Psoas muscle (tissue), 8 donors: ENCODE measurements around the gene CLDN3. TPM values are rescaled to one million over a fixed set of nuclear protein-coding genes. Genes with fewer than 3 reads are reported as not detected.

Experiments used
- ATAC-seq, 4 donors: fragments of 200-7000 bp; cut with Tn5 transposase; one replicate each; pipeline ENCODE4 v1.9.1; 2020; ENCODE audit warnings: moderate library complexity in 3 of 4, mild to moderate bottlenecking in 2 of 4
- DNase-seq, 2 donors: peaks; one replicate each; pipeline ENCODE4 v3.0.0-alpha.2; 2020
- H3K27ac ChIP-seq: fragments of 200-600 bp; one replicate; pipeline ENCODE4 v1.8.0; 2022
- H3K27me3 ChIP-seq, 3 donors: fragments of 200-600 bp in 1 of 3; one replicate each; pipeline versions ENCODE4 v1.6.1 to v1.8.0; 2013 to 2022; ENCODE audit warnings: low read length in 2 of 3, mild to moderate bottlenecking in 2 of 3, moderate library complexity in 1 of 3; ENCODE audit not compliant: insufficient read depth in 3 of 3
- H3K36me3 ChIP-seq, 2 donors: fragments of 200-600 bp in 1 of 2; one replicate each; pipeline versions ENCODE4 v1.6.1 to v1.8.0; 2013 to 2022; ENCODE audit warnings: low read depth in 1 of 2, mild to moderate bottlenecking in 1 of 2, moderate library complexity in 1 of 2; ENCODE audit not compliant: insufficient read depth in 1 of 2
- H3K4me1 ChIP-seq: fragments of 200-600 bp; one replicate; pipeline ENCODE4 v1.8.0; 2022
- H3K4me3 ChIP-seq: fragments of 200-600 bp; one replicate; pipeline ENCODE4 v1.8.0; 2022; ENCODE audit warnings: mild to moderate bottlenecking
- H3K9me3 ChIP-seq: fragments of 200-600 bp; one replicate; pipeline ENCODE4 v1.8.0; 2022
- WGBS, 3 donors: extraction: QIAGEN DNeasy Blood & Tissue Kit; methylation state at CpG; one replicate each; pipeline versions ENCODE4 v1.1.6 to v1.1.7; 2013; 5-methylcytosine and 5-hydroxymethylcytosine counted together
- intact Hi-C, 2 donors: fragments of 100-400 bp; cut with DNase I; formaldehyde crosslinking; loops; one replicate each; pipeline versions ENCODE4 v1.11.0 to v1.14.2; 2022
- polyA plus RNA-seq, 3 donors: library from polyadenylated mRNA; stranded (reverse); fragments of 200-250 nt; gene quantifications; one replicate each; pipeline ENCODE4 v1.2.3, GENCODE V29; 2013
- total RNA-seq, 4 donors: library from RNA; stranded (reverse); fragmentation: NEBNext Ultra II Directional in 2 of 4; extraction: Animal tissue kit (Norgen Biotek cat#: 25700) in 2 of 4; gene quantifications; one replicate each; pipeline versions ENCODE4 v1.2.1 to v1.2.4, GENCODE V29; 2021 to 2023
- TF ChIP-seq, protein P1 (sequence below): fragments of 200-600 bp; IDR thresholded peaks from one replicate; pipeline ENCODE4 v1.8.0; 2022; ENCODE audit warnings: antibody characterized with exemption
- donor health status: healthy with polysubstance abuse.
- donor health status: DM: no; HTN: no; CAD: no; lungs with moderate emphysema.
- donor health status: Bipolar disorder and iron deficiency.
- donor health status: healthy.
- donor health status: DM: yes; HTN: yes; CAD: no.
- donor health status: DM: no; HTN: no; CAD: no.
- donor health status: DM: no; HTN: no; CAD: no.
- donor health status: DM: yes; HTN: yes; CAD: no.

Gene CLDN3
- total and polyA plus RNA-seq, 7 donors = 0.04 to 0.17 (median 0.16) TPM; not detected in 4

DNA sequence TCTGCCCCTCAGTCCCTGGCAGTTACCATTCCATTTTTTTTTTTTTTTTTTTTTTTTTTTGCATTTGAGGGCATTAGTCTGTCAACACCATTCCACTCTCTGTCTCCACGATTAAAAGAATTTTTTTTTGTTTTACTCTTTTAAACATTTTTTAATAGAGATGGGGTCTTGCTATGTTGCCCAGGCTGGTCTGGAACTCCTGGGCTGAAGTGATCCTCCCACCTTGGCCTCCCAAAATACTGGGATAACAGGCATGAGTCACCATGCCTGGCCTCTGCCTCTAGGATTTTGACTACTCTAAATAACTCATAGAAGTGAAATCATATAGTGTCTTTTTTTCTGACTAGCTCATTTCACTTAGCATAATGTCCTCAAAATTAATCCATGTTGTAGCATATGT is 16.5 kb upstream of the CLDN3 start:
- DNase-seq (no peak), ATAC-seq (no peak)
- Histone ChIP-seq H3K4me1 (no peaks in the 10 kb centered on the region), H3K27ac (no peak overlapping the region), H3K9me3 (no peaks in the 10 kb centered on the region), H3K27me3 (no peaks in the 10 kb centered on the region), H3K36me3 (no peaks in the 10 kb centered on the region), H3K4me3 (no peak overlapping the region)
- 52 to 71% (median 63%) methylated on average over 1 of the region's 1 CpG for WGBS, 3 donors
- intact Hi-C loops = no loop called here
- TF ChIP-seq, protein P1, sequence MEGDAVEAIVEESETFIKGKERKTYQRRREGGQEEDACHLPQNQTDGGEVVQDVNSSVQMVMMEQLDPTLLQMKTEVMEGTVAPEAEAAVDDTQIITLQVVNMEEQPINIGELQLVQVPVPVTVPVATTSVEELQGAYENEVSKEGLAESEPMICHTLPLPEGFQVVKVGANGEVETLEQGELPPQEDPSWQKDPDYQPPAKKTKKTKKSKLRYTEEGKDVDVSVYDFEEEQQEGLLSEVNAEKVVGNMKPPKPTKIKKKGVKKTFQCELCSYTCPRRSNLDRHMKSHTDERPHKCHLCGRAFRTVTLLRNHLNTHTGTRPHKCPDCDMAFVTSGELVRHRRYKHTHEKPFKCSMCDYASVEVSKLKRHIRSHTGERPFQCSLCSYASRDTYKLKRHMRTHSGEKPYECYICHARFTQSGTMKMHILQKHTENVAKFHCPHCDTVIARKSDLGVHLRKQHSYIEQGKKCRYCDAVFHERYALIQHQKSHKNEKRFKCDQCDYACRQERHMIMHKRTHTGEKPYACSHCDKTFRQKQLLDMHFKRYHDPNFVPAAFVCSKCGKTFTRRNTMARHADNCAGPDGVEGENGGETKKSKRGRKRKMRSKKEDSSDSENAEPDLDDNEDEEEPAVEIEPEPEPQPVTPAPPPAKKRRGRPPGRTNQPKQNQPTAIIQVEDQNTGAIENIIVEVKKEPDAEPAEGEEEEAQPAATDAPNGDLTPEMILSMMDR = no peak

DNA sequence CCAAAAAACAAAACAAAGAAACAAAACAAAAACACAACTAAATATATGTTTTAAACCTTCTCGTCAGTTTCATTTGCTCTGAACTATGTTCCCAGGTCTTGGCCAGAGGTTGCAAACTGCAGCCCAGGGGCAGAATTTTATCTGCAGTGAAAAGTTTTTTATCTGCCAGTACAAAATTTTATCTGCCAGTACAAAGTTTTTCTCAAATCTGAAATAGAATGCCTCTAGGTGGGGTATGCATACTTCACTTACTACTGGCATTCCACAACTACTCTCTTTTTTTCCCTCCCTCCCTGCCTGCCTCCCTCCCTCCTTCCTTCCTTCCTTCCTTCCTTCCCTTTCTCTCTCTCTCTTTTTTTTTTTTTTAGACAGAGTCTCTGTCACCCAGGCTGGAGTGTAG is 9.4 kb upstream of the CLDN3 start:
- H3K27me3 ChIP-seq = peaks cover 0 to 4% (median 0%) of the 10 kb centered on the region in 3 donors
- H3K4me3 ChIP-seq = no peak overlapping the region
- intact Hi-C loops = no loop called here
- no peaks in the 10 kb centered on the region for H3K9me3 ChIP-seq
- DNase-seq (no peak), ATAC-seq (no peak)
- no peaks in the 10 kb centered on the region for H3K36me3 ChIP-seq
- WGBS, 3 donors = 74 to 82% (median 80%) methylated on average over 1 of the region's 1 CpG
- no peaks in the 10 kb centered on the region for H3K4me1 ChIP-seq
- H3K27ac ChIP-seq = no peak overlapping the region
- TF ChIP-seq, protein P1 = no peak

DNA sequence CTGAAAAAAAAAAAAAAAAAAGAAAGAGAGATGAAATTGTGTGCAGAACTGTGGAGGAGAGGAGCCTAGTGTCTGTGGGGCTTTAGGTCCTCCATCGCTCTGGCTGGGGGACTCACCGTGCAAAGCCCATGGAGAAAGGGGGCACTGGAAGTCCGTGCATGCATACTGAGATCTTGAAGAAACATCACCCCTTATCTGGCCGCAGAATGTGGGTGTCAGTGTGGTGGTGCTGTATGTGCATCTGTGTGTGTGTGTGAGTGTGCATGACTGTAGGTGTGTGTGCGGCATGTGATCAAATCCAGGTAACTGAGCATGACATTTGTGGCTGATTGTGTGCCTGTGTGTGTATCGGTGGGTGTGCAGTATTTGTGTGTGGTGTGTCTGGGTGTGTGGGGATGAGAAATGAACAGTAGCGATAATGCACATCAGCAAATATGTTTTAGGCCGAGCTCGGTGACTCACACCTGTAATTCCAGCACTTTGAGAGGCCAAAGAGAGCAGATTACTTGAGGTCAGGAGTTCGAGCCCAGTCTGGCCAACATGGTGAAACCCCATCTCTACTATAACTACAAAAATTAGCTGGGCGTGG is 8.8 kb upstream of the CLDN3 start:
- DNase-seq (no peak), ATAC-seq (no peak)
- 86 to 89% (median 88%) methylated on average over 11 of the region's 11 CpGs for WGBS, 3 donors
- Histone ChIP-seq H3K27me3 (peaks cover 0 to 4% (median 0%) of the 10 kb centered on the region in 3 donors), H3K4me1 (no peaks in the 10 kb centered on the region), H3K27ac (no peak overlapping the region), H3K9me3 (no peaks in the 10 kb centered on the region), H3K36me3 (no peaks in the 10 kb centered on the region), H3K4me3 (no peak overlapping the region)
- TF ChIP-seq, protein P1 = no peak
- intact Hi-C loops = no loop called here

DNA sequence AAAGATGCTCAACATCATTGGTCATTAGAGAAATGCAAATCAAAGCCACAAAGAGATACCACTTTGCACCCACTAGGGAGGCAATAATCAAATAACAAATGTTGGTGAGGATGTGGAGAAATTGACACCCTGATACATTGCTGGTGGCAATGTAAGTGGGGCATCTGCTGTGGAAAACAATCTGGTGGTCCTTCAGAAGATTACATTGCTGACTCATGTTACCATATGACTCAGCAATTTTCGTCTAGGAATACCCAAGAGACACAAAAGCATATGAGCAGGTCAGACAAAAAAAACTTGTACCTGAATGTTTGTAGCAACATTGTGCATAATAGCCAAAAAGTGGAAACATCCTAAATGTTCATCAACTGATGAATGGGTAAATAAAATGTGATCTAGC is 4.9 kb upstream of the CLDN3 start:
- peaks cover 0 to 36% (median 17%) of the 10 kb centered on the region in 3 donors for H3K27me3 ChIP-seq
- intact Hi-C loops = no loop called here

More for the DNA sequence above, 4.9 kb upstream of the CLDN3 start:
- H3K27ac ChIP-seq = no peak overlapping the region
- TF ChIP-seq, protein P1 = no peak
- H3K4me1 ChIP-seq = no peaks in the 10 kb centered on the region
- DNase-seq (no peak), ATAC-seq (no peak)
- WGBS, 3 donors = 9 to 18% (median 13%) methylated on average over 1 of the region's 1 CpG
- H3K4me3 ChIP-seq = no peak overlapping the region
- no peaks in the 10 kb centered on the region for H3K9me3 ChIP-seq
- H3K36me3 ChIP-seq = no peaks in the 10 kb centered on the region
